GM19467 (cell line): ENCODE data around the gene TSR3.

Source experiments
- ATAC-seq: cut with Tn5 transposase; IDR thresholded peaks from one replicate; pipeline ENCODE4 v1.9.1; 2021; ENCODE audit warnings: mild to moderate bottlenecking, moderate library complexity; ENCODE audit not compliant: unreplicated experiment

Gene TSR3

GRCh38 chr16:1311212-1311737, 40.4 kb downstream of the TSR3 start:
- no peak for ATAC-seq

GRCh38 chr16:1310832-1311200, 40.9 kb downstream of the TSR3 start:
- no peak for ATAC-seq

GRCh38 chr16:1309888-1310831, 41.5 kb downstream of the TSR3 start:
- peak; percentile 17 for ATAC-seq

- ATAC-seq: peak; percentile 62
Measured at GRCh38 chr16:1308977-1309885, 42.4 kb downstream of the TSR3 start, which contains the start of gene UBE2I. Gene UBE2I, plus strand, starts transcription at chr16:1309636. Its CDS starts 4,395 bp downstream, at chr16:1314031.

GRCh38 chr16:1308036-1308976, 43.4 kb downstream of the TSR3 start:
- peak; percentile 16 for ATAC-seq

GRCh38 chr16:1306334-1306733, 45.3 kb downstream of the TSR3 start:
- no peak for ATAC-seq

- ATAC-seq: no peak
Measured at GRCh38 chr16:1305823-1306222, 45.9 kb downstream of the TSR3 start.

GRCh38 chr16:1301562-1301961, 50.1 kb downstream of the TSR3 start:
- ATAC-seq: no peak

GRCh38 chr16:1300664-1301476, 50.8 kb downstream of the TSR3 start:
- ATAC-seq: no peak

GRCh38 chr16:1299868-1300203, 51.8 kb downstream of the TSR3 start:
- ATAC-seq: no peak
